Esophagus squamous epithelium (tissue), 4 donors: ENCODE results near the gene CCPG1.

Experiments
- POLR2A ChIP-seq, 4 donors: fragments of 450-650 bp; IDR thresholded peaks; one replicate each; pipeline ENCODE4 v1.6.1; 2017; ENCODE audit warnings: antibody characterized with exemption in 4 of 4, mild to moderate bottlenecking in 4 of 4, moderate library complexity in 3 of 4
- TF ChIP-seq, protein P1 (sequence below), 6 experiments: fragments of 450-650 bp in 4 of 6; fragments of 200-600 bp in 2 of 6; sonication (generic) in 2 of 6; IDR thresholded peaks; one replicate each; pipeline ENCODE4 v1.5.1; 2016 to 2019; ENCODE audit warnings: antibody characterized with exemption in 6 of 6, mild to moderate bottlenecking in 4 of 6, moderate library complexity in 4 of 6

DNA sequence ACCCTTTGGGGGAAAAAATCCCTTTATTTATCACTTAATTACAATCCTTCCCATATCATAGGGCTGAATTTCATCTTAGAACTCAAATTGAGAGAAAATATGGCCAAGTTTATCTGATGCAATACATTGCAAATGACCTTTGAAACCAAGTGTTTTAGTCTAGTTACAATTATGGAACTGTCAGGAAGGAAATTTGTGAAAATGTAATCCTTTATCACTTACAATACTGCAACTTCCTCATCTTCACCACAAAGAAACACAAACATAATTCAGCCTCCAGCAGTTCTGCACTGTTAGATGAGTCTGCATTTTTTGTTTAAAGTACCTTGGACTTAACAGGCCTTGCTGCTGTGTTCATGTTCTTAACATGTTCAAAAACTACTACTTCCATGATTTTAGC, 4.6 kb downstream of the CCPG1 start:
- TF ChIP-seq, protein P1, sequence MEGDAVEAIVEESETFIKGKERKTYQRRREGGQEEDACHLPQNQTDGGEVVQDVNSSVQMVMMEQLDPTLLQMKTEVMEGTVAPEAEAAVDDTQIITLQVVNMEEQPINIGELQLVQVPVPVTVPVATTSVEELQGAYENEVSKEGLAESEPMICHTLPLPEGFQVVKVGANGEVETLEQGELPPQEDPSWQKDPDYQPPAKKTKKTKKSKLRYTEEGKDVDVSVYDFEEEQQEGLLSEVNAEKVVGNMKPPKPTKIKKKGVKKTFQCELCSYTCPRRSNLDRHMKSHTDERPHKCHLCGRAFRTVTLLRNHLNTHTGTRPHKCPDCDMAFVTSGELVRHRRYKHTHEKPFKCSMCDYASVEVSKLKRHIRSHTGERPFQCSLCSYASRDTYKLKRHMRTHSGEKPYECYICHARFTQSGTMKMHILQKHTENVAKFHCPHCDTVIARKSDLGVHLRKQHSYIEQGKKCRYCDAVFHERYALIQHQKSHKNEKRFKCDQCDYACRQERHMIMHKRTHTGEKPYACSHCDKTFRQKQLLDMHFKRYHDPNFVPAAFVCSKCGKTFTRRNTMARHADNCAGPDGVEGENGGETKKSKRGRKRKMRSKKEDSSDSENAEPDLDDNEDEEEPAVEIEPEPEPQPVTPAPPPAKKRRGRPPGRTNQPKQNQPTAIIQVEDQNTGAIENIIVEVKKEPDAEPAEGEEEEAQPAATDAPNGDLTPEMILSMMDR (IDR thresholded peaks at IDR 0.05): no peak
- no peak for TF ChIP-seq POLR2A (IDR thresholded peaks at IDR 0.05)
